Esophagus squamous epithelium (tissue), 4 donors: ENCODE results near the gene CTU1.

Source experiments
- CTCF ChIP-seq, 6 experiments: fragments of 450-650 bp in 4 of 6; fragments of 200-600 bp in 2 of 6; sonication (generic) in 2 of 6; IDR thresholded peaks; one replicate each; pipeline ENCODE4 v1.5.1; 2016 to 2019; ENCODE audit warnings: antibody characterized with exemption in 6 of 6, mild to moderate bottlenecking in 4 of 6, moderate library complexity in 4 of 6
- POLR2A ChIP-seq, 4 donors: fragments of 450-650 bp; IDR thresholded peaks; one replicate each; pipeline ENCODE4 v1.6.1; 2017; ENCODE audit warnings: antibody characterized with exemption in 4 of 4, mild to moderate bottlenecking in 4 of 4, moderate library complexity in 3 of 4

GRCh38 chr19:51079481-51080110, 28.6 kb downstream of the CTU1 start:
- no peak for TF ChIP-seq CTCF (IDR thresholded peaks at IDR 0.05)
- TF ChIP-seq POLR2A (IDR thresholded peaks at IDR 0.05): no peak
